Loucy (cell line): ENCODE results near the gene MACROD2.

Experiments used
- H2AFZ ChIP-seq: fragments of 200-600 bp; sonication (generic); 2 replicates; pipeline ENCODE4 v1.6.0; 2016; ENCODE audit warnings: antibody characterized with exemption, mild to moderate bottlenecking, low read length, moderate library complexity
- H3F3A ChIP-seq: fragments of 200-600 bp; 2 replicates; pipeline ENCODE4 v1.6.0; 2016; ENCODE audit warnings: antibody characterized with exemption, low read depth, mild to moderate bottlenecking
- H3K27me3 ChIP-seq: fragments of 200-600 bp; sonication (generic); 2 replicates; pipeline ENCODE4 v1.6.1; 2014; ENCODE audit warnings: low read length, mild to moderate bottlenecking; ENCODE audit not compliant: insufficient read depth, poor library complexity, severe bottlenecking
- H3K36me3 ChIP-seq: fragments of 200-600 bp; sonication (generic); 2 replicates; pipeline ENCODE4 v1.6.1; 2016; ENCODE audit warnings: low read length; ENCODE audit not compliant: insufficient read depth
- H3K4me1 ChIP-seq: fragments of 200-600 bp; sonication (generic); 2 replicates; pipeline ENCODE4 v1.5.1; 2014; ENCODE audit warnings: low read length, mild to moderate bottlenecking; ENCODE audit not compliant: insufficient read depth, poor library complexity, severe bottlenecking
- H3K4me2 ChIP-seq: fragments of 200-600 bp; sonication (generic); 2 replicates; pipeline ENCODE4 v1.6.0; 2014; ENCODE audit warnings: antibody characterized with exemption, low read length, low read depth, mild to moderate bottlenecking; ENCODE audit not compliant: poor library complexity, severe bottlenecking
- H3K4me3 ChIP-seq: fragments of 200-600 bp; sonication (generic); 2 replicates; pipeline ENCODE4 v1.5.1; 2014; ENCODE audit warnings: low read length, mild to moderate bottlenecking, mixed read lengths; ENCODE audit not compliant: poor library complexity, severe bottlenecking
- H3K79me2 ChIP-seq: fragments of 200-600 bp; sonication (generic); 2 replicates; pipeline ENCODE4 v1.6.1; 2014; ENCODE audit warnings: low read length; ENCODE audit not compliant: insufficient read depth
- H3K9ac ChIP-seq: fragments of 200-600 bp; sonication (generic); 2 replicates; pipeline ENCODE4 v1.6.0; 2014; ENCODE audit warnings: mild to moderate bottlenecking, low read depth, low read length, moderate library complexity; ENCODE audit not compliant: poor library complexity, severe bottlenecking
- H3K9me2 ChIP-seq: fragments of 200-600 bp; sonication (generic); replicated peaks from 2 replicates; pipeline ENCODE4 v1.6.1; 2016; ENCODE audit warnings: low read depth, low read length, mixed read lengths
- H3K9me3 ChIP-seq: fragments of 200-600 bp; sonication (generic); 2 replicates; pipeline ENCODE4 v1.6.1; 2014; ENCODE audit warnings: mild to moderate bottlenecking, antibody characterized with exemption, low read length, low read depth; ENCODE audit not compliant: insufficient read depth
- H4K20me1 ChIP-seq: fragments of 200-600 bp; sonication (generic); 2 replicates; pipeline ENCODE4 v1.6.0; 2014; ENCODE audit warnings: antibody characterized with exemption, low read length, mild to moderate bottlenecking; ENCODE audit not compliant: insufficient read depth, poor library complexity, severe bottlenecking
- CTCF ChIP-seq: fragments of 200-600 bp; sonication (generic); conservative IDR thresholded peaks from 2 replicates; pipeline ENCODE4 v1.5.1; 2014; ENCODE audit warnings: mild to moderate bottlenecking, antibody characterized with exemption, low read length
- EZH2phosphoT487 ChIP-seq: fragments of 200-600 bp; IDR thresholded peaks from 2 replicates; pipeline ENCODE4 v1.6.1; 2018; ENCODE audit warnings: antibody characterized with exemption, mild to moderate bottlenecking, moderate library complexity, borderline replicate concordance

Gene MACROD2

GRCh38 chr20:14637441-14637840, 642.1 kb downstream of the MACROD2 start:
- Histone ChIP-seq H3K4me1 (no peaks in the 10 kb centered on the region), H4K20me1 (no peaks in the 10 kb centered on the region), H3F3A (no peaks in the 10 kb centered on the region), H3K9me3 (no peaks in the 10 kb centered on the region), H3K79me2 (no peaks in the 10 kb centered on the region), H3K9me2 (no peaks in the 10 kb centered on the region; the same call in 1 of the 2 replicates), H3K36me3 (no peaks in the 10 kb centered on the region), H3K4me3 (no peak overlapping the region), H3K27me3 (no peaks in the 10 kb centered on the region), H3K9ac (no peak overlapping the region), H3K4me2 (no peak overlapping the region), H2AFZ (no peak overlapping the region)
- TF ChIP-seq EZH2phosphoT487 (no peak), CTCF (no peak)

- Histone ChIP-seq H3K4me1 (no peaks in the 10 kb centered on the region), H4K20me1 (no peaks in the 10 kb centered on the region), H3K9ac (no peak overlapping the region), H3K9me3 (no peaks in the 10 kb centered on the region), H3K4me2 (no peak overlapping the region), H3K4me3 (no peak overlapping the region), H3K27me3 (no peaks in the 10 kb centered on the region), H3F3A (no peaks in the 10 kb centered on the region), H2AFZ (no peak overlapping the region), H3K9me2 (no peaks in the 10 kb centered on the region), H3K36me3 (no peaks in the 10 kb centered on the region), H3K79me2 (no peaks in the 10 kb centered on the region)
- no peak for TF ChIP-seq CTCF
- TF ChIP-seq EZH2phosphoT487: no peak
Measured at GRCh38 chr20:14643146-14643545, 647.8 kb downstream of the MACROD2 start.

GRCh38 chr20:14643556-14643955, 648.2 kb downstream of the MACROD2 start:
- no peaks in the 10 kb centered on the region for H3K9me3 ChIP-seq
- no peak for TF ChIP-seq EZH2phosphoT487
- TF ChIP-seq CTCF: no peak
- H2AFZ ChIP-seq: no peak overlapping the region
- H3K9ac ChIP-seq: no peak overlapping the region
- no peaks in the 10 kb centered on the region for H3K4me1 ChIP-seq
- H3K9me2 ChIP-seq: no peaks in the 10 kb centered on the region
- H4K20me1 ChIP-seq: no peaks in the 10 kb centered on the region
- no peak overlapping the region for H3K4me2 ChIP-seq
- H3K4me3 ChIP-seq: no peak overlapping the region
- H3K79me2 ChIP-seq: no peaks in the 10 kb centered on the region
- H3F3A ChIP-seq: no peaks in the 10 kb centered on the region
- H3K36me3 ChIP-seq: no peaks in the 10 kb centered on the region
- no peaks in the 10 kb centered on the region for H3K27me3 ChIP-seq
